HG02885 (cell line): ENCODE results near the gene DNAH8.

Experiments used
- ATAC-seq: cut with Tn5 transposase; IDR thresholded peaks from one replicate; pipeline ENCODE4 v1.9.1; 2021; ENCODE audit warnings: mild to moderate bottlenecking; ENCODE audit not compliant: unreplicated experiment, poor library complexity

Gene DNAH8

GRCh38 chr6:39037707-39038106 is 322.6 kb downstream of the DNAH8 start:
- ATAC-seq: no peak

GRCh38 chr6:39040080-39040673 is 325.1 kb downstream of the DNAH8 start:
- ATAC-seq: no peak

- ATAC-seq: peak; percentile 47
Measured at GRCh38 chr6:39041072-39041471, 326.0 kb downstream of the DNAH8 start.

GRCh38 chr6:39043776-39044175 is 328.7 kb downstream of the DNAH8 start:
- ATAC-seq: no peak

- no peak for ATAC-seq
Measured at GRCh38 chr6:39044181-39044580, 329.1 kb downstream of the DNAH8 start.

GRCh38 chr6:39047434-39048327 is 332.6 kb downstream of the DNAH8 start:
- ATAC-seq: no peak

- no peak for ATAC-seq
Measured at GRCh38 chr6:39048481-39049399, 333.6 kb downstream of the DNAH8 start, which contains the start of gene GLP1R. GLP1R (plus strand) TSS chr6:39048781; CDS start chr6:39048841, 60 bp downstream.

- no peak for ATAC-seq
Measured at GRCh38 chr6:39049575-39050283, 334.6 kb downstream of the DNAH8 start.

- no peak for ATAC-seq
Measured at GRCh38 chr6:39050453-39051112, 335.5 kb downstream of the DNAH8 start.

GRCh38 chr6:39051399-39052122 is 336.4 kb downstream of the DNAH8 start:
- no peak for ATAC-seq

- ATAC-seq: no peak
Measured at GRCh38 chr6:39053016-39053624, 338.0 kb downstream of the DNAH8 start.

GRCh38 chr6:39053854-39054576 is 338.9 kb downstream of the DNAH8 start:
- ATAC-seq: no peak

GRCh38 chr6:39054577-39055142 is 339.5 kb downstream of the DNAH8 start:
- ATAC-seq: no peak

- no peak for ATAC-seq
Measured at GRCh38 chr6:39055661-39056060, 340.6 kb downstream of the DNAH8 start.

GRCh38 chr6:39056191-39056590 is 341.1 kb downstream of the DNAH8 start:
- ATAC-seq: no peak

- ATAC-seq: no peak
Measured at GRCh38 chr6:39056681-39057080, 341.6 kb downstream of the DNAH8 start.
